GM23248 (cell line): ENCODE measurements around the gene NOTCH1.

Experiments
- EZH2 ChIP-seq: fragments of 200-600 bp; sonication (generic); IDR thresholded peaks from 2 replicates; pipeline ENCODE4 v1.6.1; 2018; ENCODE audit warnings: antibody characterized with exemption, mild to moderate bottlenecking; ENCODE audit not compliant: insufficient read depth, poor library complexity, severe bottlenecking
- EZH2phosphoT487 ChIP-seq: fragments of 200-600 bp; sonication (generic); IDR thresholded peaks from 2 replicates; pipeline ENCODE4 v1.6.1; 2018; ENCODE audit warnings: antibody characterized with exemption, moderate library complexity, mild to moderate bottlenecking, low read depth; ENCODE audit not compliant: insufficient read depth

- no peak for TF ChIP-seq EZH2phosphoT487
- TF ChIP-seq EZH2, result no peak
These were observed 37.3 kb upstream of the NOTCH1 start for GRCh38 chr9:136582977-136583735.
